HG02943 (cell line): Measurements from ENCODE around the gene SUSD3.

Experiments used
- ATAC-seq: cut with Tn5 transposase; IDR thresholded peaks from one replicate; pipeline ENCODE4 v1.9.1; 2021; ENCODE audit warnings: mild to moderate bottlenecking, low read depth, moderate library complexity; ENCODE audit not compliant: unreplicated experiment

Gene SUSD3

DNA sequence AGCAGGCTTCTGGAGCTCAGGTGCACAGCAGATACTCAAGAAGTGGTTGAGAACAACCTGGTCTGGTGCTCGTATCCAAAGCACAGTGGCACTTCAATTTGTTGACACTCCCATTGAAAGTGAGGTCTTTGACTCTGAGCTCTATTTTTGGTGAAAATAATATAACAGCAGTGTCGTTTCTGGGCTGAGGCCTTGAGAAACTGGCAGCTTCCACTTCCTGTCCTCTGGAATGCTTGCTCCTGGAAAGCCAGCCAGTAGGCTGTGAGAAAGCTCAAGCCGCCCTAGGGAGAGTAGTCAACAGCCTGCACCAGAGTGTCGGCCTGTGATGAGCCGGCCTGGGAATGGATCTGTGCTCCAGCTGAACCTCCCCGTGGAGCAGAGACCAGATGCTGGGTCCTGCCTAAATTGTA lies 6.8 kb upstream of the SUSD3 start:
- no peak for ATAC-seq

GRCh38 chr9:93052791-93053540 lies 5.5 kb upstream of the SUSD3 start:
- no peak for ATAC-seq

GRCh38 chr9:93053781-93054331 lies 4.6 kb upstream of the SUSD3 start:
- ATAC-seq = no peak

DNA sequence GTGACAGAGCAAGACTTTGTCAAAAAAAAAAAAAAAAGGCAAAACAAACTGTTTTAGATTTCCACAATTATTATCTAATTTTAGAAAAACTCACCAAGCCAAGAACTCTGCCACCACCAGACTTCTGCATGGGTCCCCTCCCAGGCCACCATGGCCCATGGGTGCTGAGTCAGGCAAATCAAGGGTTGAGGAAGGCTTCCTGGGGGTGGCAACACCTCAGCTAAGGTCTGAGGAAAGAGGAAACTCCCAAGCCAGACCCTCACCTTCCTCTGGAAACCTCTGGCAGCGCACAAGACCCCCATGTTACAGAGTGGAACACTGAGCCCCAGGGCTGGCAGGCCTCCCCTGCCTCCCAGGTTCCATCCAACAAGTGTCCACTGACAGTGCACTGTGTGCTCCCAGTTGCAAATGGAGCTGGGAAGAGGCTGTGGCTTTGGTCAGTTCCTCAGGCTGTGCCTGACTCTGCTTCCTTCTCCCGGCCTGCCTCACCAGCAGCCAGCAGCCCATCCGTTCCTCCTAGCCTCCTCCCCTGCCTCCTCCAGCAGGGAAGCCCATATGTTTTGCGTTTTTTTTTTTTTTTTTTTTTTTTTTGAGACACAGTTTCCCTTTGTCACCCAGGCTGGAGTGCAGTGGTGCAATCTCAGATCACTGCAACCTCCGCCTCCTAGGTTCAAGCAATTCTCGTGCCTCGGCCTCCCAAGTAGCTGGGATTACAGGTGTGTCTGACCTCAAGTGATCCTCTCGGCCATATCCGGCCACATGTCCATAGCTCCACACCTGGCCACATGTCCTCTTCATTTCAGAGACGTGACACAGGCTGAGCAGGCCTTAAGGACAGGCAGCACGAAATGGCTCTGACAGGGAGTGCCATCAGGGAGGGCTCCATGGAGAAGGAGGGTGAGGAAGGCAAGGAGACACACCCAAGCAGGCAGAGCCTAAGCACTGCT lies 3.5 kb upstream of the SUSD3 start:
- no peak for ATAC-seq

- ATAC-seq = no peak
Measured at GRCh38 chr9:93057042-93057702, 1.3 kb upstream of the SUSD3 start.

DNA sequence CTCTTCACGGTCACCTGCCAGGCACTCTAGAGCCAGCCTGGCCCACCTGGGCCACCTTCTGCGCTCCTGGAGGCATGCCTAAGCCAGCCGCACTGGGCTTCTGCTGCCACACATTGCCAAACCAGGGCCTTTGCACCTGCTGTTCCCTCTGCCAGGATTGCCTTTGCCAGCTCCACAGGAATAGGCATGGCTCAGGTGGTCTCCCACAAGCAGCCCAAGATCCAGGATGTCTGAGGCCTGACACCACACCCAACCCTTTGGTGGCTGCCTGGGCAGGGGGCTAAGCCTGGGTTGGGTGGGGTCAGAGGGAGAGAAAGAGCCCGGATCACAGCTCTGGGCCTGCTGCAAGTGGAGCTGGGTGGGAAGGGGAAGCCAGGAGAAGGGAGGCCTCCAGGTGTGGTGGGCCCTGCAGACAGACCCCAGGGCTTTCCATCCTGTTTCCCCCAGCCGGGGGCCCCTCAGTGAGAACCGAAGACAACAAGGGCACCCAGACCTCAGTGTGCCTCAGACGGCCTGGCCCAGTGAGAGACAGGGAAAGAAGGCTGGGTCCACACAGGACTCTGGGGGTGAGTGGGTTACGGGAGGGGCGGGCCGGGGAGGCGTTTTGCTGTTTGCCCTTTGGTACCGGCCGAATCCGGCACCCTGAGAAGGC lies 672 bp upstream of the SUSD3 start:
- peak; percentile 17 for ATAC-seq

- no peak for ATAC-seq
Measured at GRCh38 chr9:93059011-93059714, 662 bp downstream of the SUSD3 start.

GRCh38 chr9:93059715-93060578 lies 1.4 kb downstream of the SUSD3 start:
- no peak for ATAC-seq

DNA sequence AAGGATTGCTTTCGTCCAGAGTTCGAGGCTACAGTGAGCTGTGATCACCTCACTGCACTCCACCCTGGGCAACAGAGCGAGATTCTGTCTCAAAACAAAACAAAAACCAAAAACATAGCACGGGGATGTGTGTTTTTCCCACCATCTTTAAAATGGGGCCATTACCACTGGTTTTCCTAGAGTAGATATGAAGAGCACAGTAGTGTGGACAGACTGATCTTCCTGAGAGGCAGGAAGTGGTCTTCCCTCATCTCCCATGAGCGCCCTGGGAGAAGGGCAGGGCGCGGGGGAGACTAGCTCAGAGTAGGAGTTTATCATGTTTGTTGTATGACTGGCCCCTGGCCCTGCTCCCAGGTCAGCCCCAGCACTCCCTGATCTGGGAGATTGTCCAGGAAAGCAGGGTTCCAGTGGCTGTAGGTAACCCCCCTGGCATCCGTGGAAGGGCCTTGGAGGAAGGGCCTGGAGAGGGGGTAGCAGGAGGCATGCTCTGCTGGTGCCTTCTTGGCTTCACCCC lies 2.3 kb downstream of the SUSD3 start:
- ATAC-seq = no peak

GRCh38 chr9:93061260-93061751 lies 2.8 kb downstream of the SUSD3 start:
- ATAC-seq = no peak

DNA sequence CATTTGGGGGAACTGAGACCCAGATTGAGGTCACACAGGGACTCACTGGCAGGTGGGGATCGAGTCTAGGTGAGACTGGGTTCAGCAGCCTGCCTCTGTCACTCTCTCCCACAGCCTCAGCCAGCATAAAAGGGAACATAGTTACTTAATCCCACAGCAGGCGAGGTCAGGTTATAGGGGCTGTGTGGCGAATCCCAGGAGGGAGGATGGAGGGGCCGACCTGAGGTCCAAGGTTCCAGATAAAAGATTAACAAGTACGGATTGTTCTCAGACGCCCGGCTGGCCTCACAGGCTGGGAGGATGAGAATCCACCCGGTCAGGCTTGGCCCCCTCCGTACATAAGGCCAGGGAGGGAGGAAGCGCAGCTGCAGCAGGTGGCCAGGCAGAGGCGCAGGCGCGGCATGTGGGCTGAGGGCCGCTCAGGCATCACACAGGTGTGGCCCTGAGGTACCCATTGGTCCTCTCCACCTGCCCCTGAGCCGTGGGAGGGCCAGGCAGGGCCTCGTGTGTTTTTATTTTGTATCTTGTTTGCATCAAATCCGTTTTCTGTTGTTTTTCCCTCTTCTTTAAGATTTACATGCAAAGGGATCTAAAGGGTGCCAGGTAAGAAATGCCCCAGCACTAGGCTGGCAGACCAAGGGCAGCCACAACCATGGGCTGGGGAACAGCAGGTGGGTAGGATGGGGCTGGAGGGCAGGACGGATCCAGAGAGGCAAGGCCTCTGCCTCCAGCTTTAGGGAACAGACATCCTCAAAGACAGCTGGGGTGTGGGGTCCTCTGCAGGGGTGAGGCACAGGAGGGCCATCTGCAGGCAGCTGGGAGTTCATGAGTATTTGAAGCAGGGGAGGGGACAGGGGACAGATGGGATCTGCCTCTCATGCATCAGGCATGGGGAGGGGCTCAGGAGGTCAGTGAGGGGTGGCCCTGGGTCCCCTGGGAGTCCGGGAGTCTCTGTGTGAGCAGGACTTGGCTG lies 3.6 kb downstream of the SUSD3 start:
- no peak for ATAC-seq

DNA sequence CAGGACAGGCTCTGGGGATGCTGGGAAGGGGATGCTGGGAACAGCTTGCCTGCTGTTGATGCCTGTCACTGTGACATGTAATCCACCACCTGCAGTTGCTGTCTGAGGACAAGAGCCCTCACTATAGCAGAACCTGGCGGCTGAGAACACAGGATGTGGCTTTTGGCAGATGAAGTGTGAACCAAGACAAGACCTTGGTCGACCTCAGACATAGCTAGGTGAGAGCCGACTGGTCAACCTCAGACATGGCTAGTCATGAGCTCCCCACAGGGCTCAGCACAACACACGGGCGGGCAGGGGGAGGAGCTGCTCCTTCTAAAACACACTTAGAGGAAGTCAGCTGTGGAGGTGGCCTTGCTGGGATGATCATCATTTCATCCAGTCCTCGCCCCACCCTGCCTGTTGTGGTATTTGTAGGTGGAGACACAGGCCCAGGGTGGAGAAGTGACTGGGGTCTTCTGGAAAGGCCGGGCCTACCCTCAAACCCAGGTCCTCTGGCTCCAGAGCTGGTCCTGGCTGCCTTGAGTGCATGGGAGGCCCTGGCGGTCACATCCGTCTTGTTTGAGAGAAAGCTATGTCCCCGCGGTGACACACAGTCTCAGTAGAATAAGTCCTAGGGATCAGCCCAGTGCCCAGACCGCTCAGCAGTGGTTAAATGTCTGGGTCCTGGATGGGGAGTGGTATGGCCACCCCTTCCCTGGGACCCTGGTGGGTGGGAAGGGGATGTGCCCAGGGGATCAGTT lies 6.1 kb downstream of the SUSD3 start:
- ATAC-seq = peak; percentile 87

DNA sequence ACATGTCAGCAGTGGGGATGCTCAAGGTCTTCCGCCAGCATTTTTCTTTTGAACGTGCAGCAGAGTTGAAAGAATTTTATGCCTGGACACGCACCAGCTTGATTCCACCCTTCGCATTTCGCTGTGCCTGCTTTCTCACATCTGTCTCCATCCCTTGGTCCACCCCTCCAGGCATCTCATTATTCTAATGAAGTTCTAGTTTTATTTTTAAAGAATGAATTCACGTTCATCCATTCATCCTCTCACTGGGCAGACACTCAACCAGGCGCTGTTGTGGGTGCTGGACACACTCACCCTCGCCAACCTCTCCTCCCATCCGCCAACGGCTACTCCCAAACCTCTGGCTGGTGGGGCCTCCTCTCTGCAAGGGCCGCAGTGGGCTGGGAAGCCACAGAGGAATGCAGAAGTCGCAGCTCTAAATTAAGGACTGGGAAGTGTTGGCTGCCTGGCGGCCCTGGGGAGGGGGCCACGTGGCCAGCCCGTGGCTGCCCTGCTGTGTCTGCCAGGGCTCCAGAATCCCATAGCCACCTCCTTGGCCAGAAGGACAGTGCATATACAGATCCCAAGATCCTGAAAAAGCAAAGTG lies 6.7 kb downstream of the SUSD3 start:
- no peak for ATAC-seq

DNA sequence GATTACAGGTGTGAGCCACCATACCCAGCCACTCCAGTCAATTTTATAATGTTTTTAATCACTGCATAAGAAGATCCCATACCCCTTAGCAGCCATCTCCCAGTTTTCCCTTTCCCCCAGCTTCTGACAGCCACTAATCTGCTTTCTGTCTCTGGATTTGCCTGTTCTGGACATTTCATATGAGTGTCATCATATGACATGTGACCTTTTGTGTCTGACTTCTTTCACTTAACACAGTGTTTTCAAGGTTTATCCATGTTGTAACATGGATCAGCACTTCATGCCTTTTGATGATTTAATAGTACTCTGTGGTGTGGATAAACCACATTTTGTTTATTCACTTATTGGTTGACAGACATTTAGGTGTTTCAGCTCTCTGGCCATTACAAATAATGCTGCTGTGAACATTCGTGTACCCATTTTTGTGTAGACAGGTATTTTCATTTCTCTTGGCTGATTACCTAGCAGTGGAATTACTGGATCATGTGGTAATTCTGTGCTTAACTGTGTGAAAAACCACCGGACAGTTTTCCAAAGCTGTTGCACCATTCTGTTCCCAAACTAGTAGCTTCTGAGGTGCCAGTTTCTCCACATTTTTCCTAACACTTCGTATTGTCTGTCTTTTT lies 8.6 kb downstream of the SUSD3 start:
- no peak for ATAC-seq

DNA sequence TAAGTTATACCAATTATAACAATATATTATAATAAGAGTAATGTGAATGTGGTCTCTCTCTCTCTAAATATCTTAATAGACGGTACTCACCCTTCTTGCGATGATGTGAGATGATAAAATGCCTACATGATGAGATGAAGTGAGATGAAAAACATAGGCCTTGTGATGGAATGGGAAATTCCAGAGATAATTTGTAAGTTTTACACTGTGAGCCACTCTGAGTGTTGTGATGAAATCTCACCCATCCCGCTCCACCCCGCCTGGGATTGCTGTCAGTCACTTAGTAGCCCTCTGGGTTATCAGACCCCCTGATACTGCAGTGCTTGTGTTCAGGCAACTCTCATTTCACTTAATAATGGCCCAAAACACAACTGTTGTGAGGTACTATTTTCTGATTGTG lies 10.5 kb downstream of the SUSD3 start:
- no peak for ATAC-seq

DNA sequence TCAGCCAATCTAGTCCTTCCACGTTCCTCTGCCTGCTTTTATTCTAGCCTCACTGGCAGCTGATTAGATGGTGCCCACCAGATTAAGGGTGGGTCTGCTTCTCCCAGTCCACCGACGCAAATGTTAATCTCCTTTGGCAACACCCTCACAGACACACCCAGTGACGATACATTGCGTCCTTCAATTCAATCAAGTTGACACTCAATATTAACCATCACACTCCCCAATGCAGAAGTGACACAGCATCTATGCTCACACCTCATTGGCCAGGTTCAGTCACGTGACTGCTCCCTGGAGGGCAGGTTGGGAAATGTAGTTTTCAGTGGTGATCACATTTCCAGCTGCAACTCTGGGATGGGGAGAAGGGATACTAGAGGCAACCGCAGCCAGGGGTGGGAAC lies 13.0 kb downstream of the SUSD3 start:
- ATAC-seq = no peak
